ENCODE data around the gene THSD4.

- TF ChIP-seq TAF1 (IDR thresholded peaks at IDR 0.05; ENCODE audit: borderline replicate concordance, low read depth, low read length) (no peak), POLR2AphosphoS5 (IDR thresholded peaks at IDR 0.05; ENCODE audit: low read depth, low read length) (no peak), POLR2A (IDR thresholded peaks at IDR 0.05; ENCODE audit: low read depth, low read length) (no peak)
Observed at GRCh38 chr15:71683411-71684274, 568.4 kb downstream of the THSD4 start.
